Loucy (cell line): ENCODE results near the gene CCDC142.

Source experiments
- CTCF ChIP-seq: fragments of 200-600 bp; sonication (generic); conservative IDR thresholded peaks from 2 replicates; pipeline ENCODE4 v1.5.1; 2014; ENCODE audit warnings: mild to moderate bottlenecking, antibody characterized with exemption, low read length
- EZH2phosphoT487 ChIP-seq: fragments of 200-600 bp; IDR thresholded peaks from 2 replicates; pipeline ENCODE4 v1.6.1; 2018; ENCODE audit warnings: antibody characterized with exemption, mild to moderate bottlenecking, moderate library complexity, borderline replicate concordance

GRCh38 chr2:74531666-74532065 lies 48.9 kb upstream of the CCDC142 start:
- no peak for TF ChIP-seq CTCF
- no peak for TF ChIP-seq EZH2phosphoT487
